ENCODE results near the gene MYB. TPM values are rescaled to one million over a fixed set of nuclear protein-coding genes. Genes with fewer than 3 reads are reported as not detected.

MYB gene
- total and polyA plus RNA-seq, 2 experiments from 2014 or later = 0.17 to 0.36 TPM

GRCh38 chr6:135144673-135145062, 36.4 kb upstream of the MYB start:
- Histone ChIP-seq H4K20me1 (ENCODE audit: insufficient read depth, poor library complexity, severe bottlenecking) (no peaks in the 10 kb centered on the region), H3K4me2 (no peak overlapping the region), H3K36me3 (replicated peaks; ENCODE audit: insufficient read depth, low read depth) (no peaks in the 10 kb centered on the region), H3K27me3 (no peaks in the 10 kb centered on the region), H2AFZ (no peak overlapping the region), H3K4me1 (ENCODE audit: insufficient read depth) (no peaks in the 10 kb centered on the region), H3K9me3 (ENCODE audit: low read depth) (no peaks in the 10 kb centered on the region), H3K4me3 (no peak overlapping the region), H3K27ac (no peak overlapping the region), H3K79me2 (no peaks in the 10 kb centered on the region), H3K9me2 (replicated peaks; ENCODE audit: insufficient read depth) (no peaks in the 10 kb centered on the region)
- no peak for DNase-seq (ENCODE audit: low spot score)
- TF ChIP-seq EZH2 (IDR thresholded peaks at IDR 0.05; ENCODE audit: borderline replicate concordance) = no peak
- TF ChIP-seq EZH2phosphoT487 (IDR thresholded peaks at IDR 0.05; ENCODE audit: low read depth, severe bottlenecking, unreplicated experiment) = no peak
- TF ChIP-seq CTCF (IDR thresholded peaks at IDR 0.05; ENCODE audit: poor library complexity) = no peak
- 24% methylated on average over 4 of the region's 4 CpGs for WGBS (ENCODE audit: low lambda C conversion rate, missing lambda C conversion rate)

- no peak overlapping the region for H3K4me2 ChIP-seq
- no peak overlapping the region for H2AFZ ChIP-seq
- no peaks in the 10 kb centered on the region for H3K36me3 ChIP-seq (replicated peaks; ENCODE audit: insufficient read depth, low read depth)
- H3K9me2 ChIP-seq (replicated peaks; ENCODE audit: insufficient read depth) = no peaks in the 10 kb centered on the region
- H3K27me3 ChIP-seq = no peaks in the 10 kb centered on the region
- TF ChIP-seq EZH2phosphoT487 (IDR thresholded peaks at IDR 0.05; ENCODE audit: low read depth, severe bottlenecking, unreplicated experiment) = no peak
- TF ChIP-seq CTCF (IDR thresholded peaks at IDR 0.05; ENCODE audit: poor library complexity) = peak; percentile 62
- no peaks in the 10 kb centered on the region for H3K79me2 ChIP-seq
- 100% methylated on average over 2 of the region's 2 CpGs for WGBS (ENCODE audit: low lambda C conversion rate, missing lambda C conversion rate)
- no peak overlapping the region for H3K4me3 ChIP-seq
- no peaks in the 10 kb centered on the region for H4K20me1 ChIP-seq (ENCODE audit: insufficient read depth, poor library complexity, severe bottlenecking)
- no peaks in the 10 kb centered on the region for H3K4me1 ChIP-seq (ENCODE audit: insufficient read depth)
- H3K27ac ChIP-seq = no peak overlapping the region
- no peaks in the 10 kb centered on the region for H3K9me3 ChIP-seq (ENCODE audit: low read depth)
- DNase-seq (ENCODE audit: low spot score) = peak; percentile 15
Measured at GRCh38 chr6:135145063-135145800, 35.9 kb upstream of the MYB start.

DNA sequence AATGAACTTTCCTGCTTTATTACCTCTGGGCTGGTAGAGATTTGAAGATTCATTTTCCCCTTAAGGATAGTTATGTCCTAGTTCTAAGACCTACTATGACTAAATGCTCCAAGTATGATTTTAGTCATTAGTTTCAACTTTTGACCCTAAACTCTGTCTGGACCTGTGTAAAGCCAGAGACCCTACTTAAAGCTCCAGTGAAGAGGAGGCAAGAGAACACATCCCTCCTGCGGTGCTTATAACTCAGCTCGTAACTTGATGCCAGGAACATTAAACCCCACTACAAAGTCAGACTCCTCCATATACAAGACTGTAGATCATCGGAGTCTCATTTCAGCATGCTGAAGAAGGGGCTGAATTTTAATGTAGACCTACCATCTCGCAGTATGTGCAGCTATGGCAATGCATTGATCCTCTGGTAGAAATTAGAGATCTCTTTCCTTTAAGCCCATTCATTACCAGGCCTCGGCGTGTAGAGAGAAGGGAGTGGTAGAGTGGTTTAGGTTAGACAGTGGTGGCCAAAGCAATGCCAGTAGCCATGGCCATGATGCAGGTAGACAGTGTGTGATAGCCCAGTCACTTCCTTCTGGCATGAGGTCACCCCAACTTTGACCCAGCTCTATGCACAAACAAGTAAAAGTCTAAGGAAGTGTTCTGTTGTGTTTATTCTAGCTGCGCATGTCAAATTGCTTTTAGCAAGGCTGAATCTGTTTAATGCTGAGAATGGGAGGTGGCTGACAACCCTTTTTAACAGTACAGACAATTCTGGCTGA, 34.8 kb upstream of the MYB start:
- no peak for TF ChIP-seq CTCF (IDR thresholded peaks at IDR 0.05; ENCODE audit: poor library complexity)
- TF ChIP-seq EZH2phosphoT487 (IDR thresholded peaks at IDR 0.05; ENCODE audit: low read depth, severe bottlenecking, unreplicated experiment) = no peak
- no peak for TF ChIP-seq EZH2 (IDR thresholded peaks at IDR 0.05; ENCODE audit: borderline replicate concordance)
- no peak for DNase-seq (ENCODE audit: low spot score)
- Histone ChIP-seq H3K9me3 (ENCODE audit: low read depth) (no peaks in the 10 kb centered on the region), H3K36me3 (replicated peaks; ENCODE audit: insufficient read depth, low read depth) (no peaks in the 10 kb centered on the region), H3K4me2 (no peak overlapping the region), H4K20me1 (ENCODE audit: insufficient read depth, poor library complexity, severe bottlenecking) (no peaks in the 10 kb centered on the region), H3K27ac (no peak overlapping the region), H3K4me3 (no peak overlapping the region), H3K79me2 (no peaks in the 10 kb centered on the region), H2AFZ (no peak overlapping the region), H3K27me3 (no peaks in the 10 kb centered on the region), H3K9me2 (replicated peaks; ENCODE audit: insufficient read depth) (no peaks in the 10 kb centered on the region), H3K4me1 (ENCODE audit: insufficient read depth) (no peaks in the 10 kb centered on the region)
- WGBS (ENCODE audit: low lambda C conversion rate, missing lambda C conversion rate) = 78% methylated on average over 7 of the region's 7 CpGs

All from hepatocyte (in vitro differentiated cells).